GM21737 (cell line): ENCODE results near the gene PSMB4.
"Not testable (repeated sequence)": the region's sequence is repeated elsewhere in the genome, so short reads cannot be mapped to it uniquely, and the experiment has no call there.

Experiments used
- ATAC-seq: cut with Tn5 transposase; IDR thresholded peaks from one replicate; pipeline ENCODE4 v1.9.1; 2021; ENCODE audit warnings: mild to moderate bottlenecking, moderate library complexity; ENCODE audit not compliant: unreplicated experiment

Gene PSMB4

GRCh38 chr1:151386002-151386401 is 13.4 kb upstream of the PSMB4 start:
- ATAC-seq, result no peak

- not testable (repeated sequence) for ATAC-seq
Observed at GRCh38 chr1:151390221-151391078, 8.9 kb upstream of the PSMB4 start.

DNA sequence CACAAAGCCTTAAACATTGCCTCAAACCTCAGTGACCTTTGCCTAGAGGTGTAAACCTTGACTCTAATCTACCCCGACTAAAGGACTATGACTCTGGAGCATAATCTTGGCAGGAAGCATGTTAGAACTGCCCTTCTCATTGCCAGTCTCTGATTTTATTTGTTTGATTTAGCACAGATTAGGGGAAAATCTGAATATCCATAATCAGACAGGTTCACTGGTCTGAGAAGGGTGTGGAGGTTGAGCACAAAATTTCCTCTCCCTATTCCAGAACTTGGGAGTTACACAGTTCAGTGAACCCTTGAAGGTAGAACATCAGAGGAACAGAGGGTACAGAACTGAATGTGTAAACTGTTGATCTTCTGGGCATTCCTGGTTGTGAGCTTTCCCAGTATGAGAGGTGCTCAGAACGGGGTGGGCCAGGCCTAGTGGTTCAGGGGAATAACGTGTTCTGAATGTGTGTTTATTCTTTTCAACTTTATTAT is 8.3 kb upstream of the PSMB4 start:
- ATAC-seq, result no peak

- ATAC-seq, result no peak
Observed at GRCh38 chr1:151393583-151393982, 5.8 kb upstream of the PSMB4 start.

- ATAC-seq, result not testable (repeated sequence)
Observed at GRCh38 chr1:151396265-151396664, 3.1 kb upstream of the PSMB4 start.

DNA sequence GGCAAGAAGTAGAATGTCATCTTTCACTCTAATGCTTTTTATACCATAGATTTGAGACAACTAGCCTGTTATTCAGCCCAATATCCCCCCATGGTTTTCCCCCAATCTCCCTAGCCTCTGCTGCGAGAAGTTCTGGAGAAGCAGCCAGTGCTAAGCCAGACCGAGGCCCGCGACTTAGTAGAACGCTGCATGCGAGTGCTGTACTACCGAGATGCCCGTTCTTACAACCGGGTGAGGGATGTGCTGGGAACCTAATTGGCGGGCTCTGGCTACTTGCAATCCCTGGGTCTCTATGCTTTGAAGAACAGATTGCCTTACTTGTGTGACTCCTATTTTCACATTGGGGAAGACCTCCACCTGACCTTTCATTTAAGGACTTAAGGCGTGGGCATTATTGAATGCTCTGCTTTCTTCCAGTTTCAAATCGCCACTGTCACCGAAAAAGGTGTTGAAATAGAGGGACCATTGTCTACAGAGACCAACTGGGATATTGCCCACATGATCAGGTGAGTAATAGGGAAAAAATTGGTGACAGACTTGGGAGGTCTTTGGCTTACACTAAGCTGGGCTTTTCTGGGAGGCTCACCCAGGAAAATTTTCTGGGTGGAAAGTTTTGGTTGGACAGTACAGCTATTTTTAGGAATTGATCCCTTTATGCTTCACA is 1.9 kb downstream of the PSMB4 start:
- ATAC-seq, result no peak

- ATAC-seq, result no peak
Observed at GRCh38 chr1:151401860-151402259, 2.5 kb downstream of the PSMB4 start.

DNA sequence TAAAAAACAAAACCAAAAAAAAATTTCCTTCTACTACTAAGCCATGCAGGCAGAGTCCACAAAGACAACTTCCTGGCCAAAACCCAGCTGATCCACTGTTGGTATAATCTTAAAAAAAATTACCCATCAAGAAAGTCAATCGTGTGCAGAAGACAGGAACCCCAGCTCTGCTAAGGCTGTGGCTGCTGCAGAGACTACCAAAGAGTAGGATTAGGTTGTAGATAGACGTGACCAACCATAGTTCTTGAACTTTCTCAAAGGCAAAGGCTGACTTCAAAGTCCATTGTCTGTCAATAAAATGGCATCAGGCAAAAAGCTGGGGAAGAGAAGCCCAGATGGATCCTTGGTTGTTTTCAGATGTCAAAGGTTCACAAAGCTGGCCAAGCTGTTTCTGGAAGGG is 3.4 kb downstream of the PSMB4 start:
- no peak for ATAC-seq

- ATAC-seq, result no peak
Observed at GRCh38 chr1:151403612-151404011, 4.2 kb downstream of the PSMB4 start.

- no peak for ATAC-seq
Observed at GRCh38 chr1:151405187-151405951, 6.0 kb downstream of the PSMB4 start.

DNA sequence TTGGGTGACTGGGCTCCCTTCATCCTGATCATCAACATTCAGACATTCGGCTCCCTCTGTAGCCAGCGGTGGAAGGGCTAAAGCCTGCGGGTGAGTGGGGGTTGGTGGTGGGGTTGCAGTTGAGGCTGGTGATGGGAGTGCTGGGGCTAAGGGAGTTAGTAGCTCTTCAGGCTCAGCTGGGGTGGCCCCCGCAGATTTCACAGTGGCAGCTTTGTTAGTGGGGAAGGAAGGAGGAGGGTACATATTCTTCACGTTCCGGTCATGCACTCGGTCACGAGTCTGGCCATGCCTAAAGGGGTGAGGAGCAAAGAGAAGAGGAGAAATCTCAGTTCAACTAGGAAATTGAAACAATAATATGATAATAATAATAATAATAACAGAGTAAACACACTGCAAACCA is 6.8 kb downstream of the PSMB4 start:
- no peak for ATAC-seq

GRCh38 chr1:151407304-151407703 is 7.9 kb downstream of the PSMB4 start:
- no peak for ATAC-seq

DNA sequence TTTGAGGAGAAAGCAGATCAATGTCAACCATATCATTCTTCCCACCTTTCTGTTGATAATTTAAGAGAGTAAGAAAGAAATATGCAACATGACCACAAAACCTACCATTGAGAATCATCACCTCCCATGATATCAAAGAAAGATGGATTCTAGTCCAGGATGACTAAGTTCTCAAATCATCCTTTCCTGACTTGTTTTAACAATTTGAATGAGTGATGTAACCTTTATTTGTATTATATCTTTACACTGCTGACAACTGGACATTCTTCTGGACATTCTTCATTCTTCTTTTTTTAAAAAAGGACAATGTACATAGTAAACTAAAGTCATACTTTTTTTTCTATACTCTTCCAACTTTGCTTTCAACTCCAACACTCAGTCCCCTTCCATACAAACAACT is 9.5 kb downstream of the PSMB4 start:
- ATAC-seq, result no peak

GRCh38 chr1:151411884-151412283 is 12.5 kb downstream of the PSMB4 start:
- ATAC-seq, result no peak

DNA sequence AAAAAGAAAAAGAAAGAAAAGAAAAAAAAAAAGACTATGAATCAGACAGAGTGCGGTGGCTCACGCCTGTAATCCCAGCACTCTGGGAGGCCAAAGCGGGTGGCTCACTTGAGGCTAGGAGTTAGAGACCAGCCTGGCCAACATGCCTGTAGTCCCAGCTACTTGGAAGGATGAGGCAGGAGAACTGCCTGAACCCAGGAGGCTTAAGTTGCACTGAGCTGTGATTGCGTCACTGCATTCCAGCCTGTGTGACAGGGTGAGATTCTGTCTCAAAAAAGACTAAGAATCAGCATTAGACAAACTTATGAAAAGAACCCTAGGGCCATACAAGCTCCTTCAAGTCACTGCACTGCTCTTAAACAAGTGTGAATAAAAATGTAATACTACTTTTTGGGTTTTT is 16.9 kb downstream of the PSMB4 start:
- no peak for ATAC-seq

DNA sequence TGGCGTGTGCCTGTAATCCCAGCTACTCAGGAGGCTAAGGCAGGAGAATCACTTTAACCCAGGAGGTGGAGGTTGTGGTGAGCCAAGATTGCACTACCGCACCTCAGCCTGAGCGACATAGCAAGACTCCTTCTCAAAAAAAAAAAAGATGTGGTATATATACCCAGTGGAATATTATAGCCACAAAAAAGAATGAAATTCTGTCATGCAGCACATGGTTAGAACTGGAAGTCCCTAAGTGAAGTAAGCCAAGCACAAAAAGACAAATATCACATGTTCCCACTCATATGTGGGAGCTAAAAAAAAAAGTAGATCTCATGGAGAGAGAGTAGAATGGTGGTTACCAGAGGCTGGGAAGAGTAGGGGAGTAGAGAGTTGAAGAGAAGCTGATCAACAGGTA is 18.7 kb downstream of the PSMB4 start:
- ATAC-seq, result no peak

DNA sequence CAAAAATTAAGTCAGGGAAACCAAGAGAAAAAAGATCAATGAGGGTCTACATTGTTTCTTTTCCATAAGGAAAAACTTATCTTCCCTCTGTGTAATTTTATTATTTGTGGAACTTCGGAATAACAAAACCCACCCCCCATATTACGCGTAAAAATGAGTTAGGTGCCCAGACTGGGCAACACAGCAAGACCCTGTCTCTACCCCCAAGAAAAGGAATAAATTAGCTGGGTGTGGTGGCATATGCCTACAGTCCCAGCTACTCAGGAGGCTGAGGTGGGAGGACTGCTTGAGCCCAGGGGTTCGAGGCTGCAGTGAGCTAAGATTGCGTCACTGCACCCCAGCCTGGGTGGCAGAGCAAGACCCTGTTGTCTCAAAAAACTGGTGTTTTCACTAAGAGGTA is 20.4 kb downstream of the PSMB4 start:
- ATAC-seq, result no peak

DNA sequence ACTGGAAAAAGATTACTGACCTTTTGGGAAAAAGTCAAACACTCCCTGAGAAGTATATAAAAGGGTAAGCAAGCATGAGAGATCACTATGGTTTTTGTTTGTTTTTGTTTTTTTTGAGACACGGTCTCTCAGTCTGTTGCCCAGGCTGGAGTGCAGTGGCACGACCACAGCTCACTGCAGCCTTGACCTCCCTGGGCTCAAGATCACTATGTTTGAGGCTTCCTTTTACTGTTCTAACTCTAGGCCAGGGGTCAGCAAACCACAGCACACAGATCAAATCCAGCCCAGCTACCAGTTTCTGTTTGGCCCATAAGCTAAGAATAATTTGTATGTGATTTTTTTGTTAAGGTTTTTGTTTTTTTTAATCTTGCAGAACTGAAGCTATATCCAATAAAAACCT is 25.7 kb downstream of the PSMB4 start:
- ATAC-seq, result no peak

DNA sequence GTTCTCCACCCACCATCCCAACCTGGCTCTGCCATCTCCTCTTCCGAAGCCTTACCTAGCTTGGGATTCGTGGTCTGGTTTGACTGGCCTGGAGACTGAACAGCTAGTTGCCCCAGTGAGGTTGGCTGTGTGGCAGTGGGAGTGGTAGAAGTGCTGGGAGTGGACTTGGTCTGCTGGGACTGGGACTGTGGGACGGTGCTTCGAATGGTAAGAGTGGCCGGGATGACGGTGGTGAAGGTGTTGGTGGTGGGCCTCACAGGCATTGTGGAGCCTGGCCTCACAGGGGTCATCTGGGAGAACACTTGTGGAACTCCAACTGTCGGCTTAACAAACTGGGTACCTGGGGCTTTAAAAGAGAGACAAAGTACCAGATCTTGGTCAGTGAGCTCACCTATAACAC is 28.7 kb downstream of the PSMB4 start:
- ATAC-seq, result no peak

- ATAC-seq, result not testable (repeated sequence)
Observed at GRCh38 chr1:151433827-151434226, 34.5 kb downstream of the PSMB4 start.

GRCh38 chr1:151435174-151435573 is 35.8 kb downstream of the PSMB4 start:
- no peak for ATAC-seq

GRCh38 chr1:151436985-151437384 is 37.6 kb downstream of the PSMB4 start:
- no peak for ATAC-seq
